B cell (primary cell): Measurements from ENCODE around the gene BABAM2. TPM values are rescaled to one million over a fixed set of nuclear protein-coding genes. Genes with fewer than 3 reads are reported as not detected.

Source experiments
- ATAC-seq: fragments of 200-7000 bp; cut with Tn5 transposase; one replicate; pipeline ENCODE4 v1.10.0; 2021; ENCODE audit warnings: low read depth, mild to moderate bottlenecking, moderate number of reproducible peaks, moderate library complexity
- CTCF ChIA-PET: fragments of 350-600 bp; sonication (Branson Sonifier 250); formaldehyde crosslinking; loops from one replicate; lab custom pipeline; 2021; ENCODE audit warnings: antibody characterized with exemption, inconsistent platforms; lab: Charles Lee
- POLR2A ChIA-PET: fragments of 350-600 bp; sonication (Branson Sonifier 250); formaldehyde crosslinking; loops from one replicate; lab custom pipeline; 2021; ENCODE audit warnings: antibody characterized with exemption; lab: Charles Lee
- DNase-seq: peaks from one replicate; pipeline ENCODE4 v3.0.0; 2013
- H2AFZ ChIP-seq: 2 replicates; pipeline ENCODE4 v1.6.1; 2012; ENCODE audit warnings: mild to moderate bottlenecking, low read depth, low read length; ENCODE audit not compliant: insufficient read depth, poor library complexity, severe bottlenecking
- H3K27ac ChIP-seq, 2 donors: 1 replicate in 1 of 2; 2 replicates in 1 of 2; pipeline ENCODE4 v1.5.1; 2012 to 2013; ENCODE audit warnings: low read length in 2 of 2, mild to moderate bottlenecking in 2 of 2, moderate library complexity in 1 of 2
- H3K27me3 ChIP-seq, 4 experiments: fragments of 200-600 bp in 1 of 4; sonication (generic) in 1 of 4; replicated peaks in 1 of 4; 1 replicate in 2 of 4; 2 replicates in 2 of 4; pipeline versions ENCODE4 v1.6.1 to v1.7.0; 2013 to 2016; ENCODE audit warnings: low read length in 3 of 4, mild to moderate bottlenecking in 2 of 4, mixed read lengths in 1 of 4, moderate library complexity in 1 of 4; ENCODE audit not compliant: insufficient read depth in 4 of 4, control insufficient read depth in 3 of 4; ENCODE audit errors: control extremely low read depth in 1 of 4
- H3K36me3 ChIP-seq, 2 experiments: replicated peaks in 1 of 2; 1 replicate in 1 of 2; 2 replicates in 1 of 2; pipeline versions ENCODE4 v1.6.1 to v1.7.1; 2013; ENCODE audit warnings: low read length in 1 of 2; ENCODE audit not compliant: insufficient read depth in 2 of 2, control insufficient read depth in 1 of 2; ENCODE audit errors: control extremely low read depth in 1 of 2, extremely low read depth in 1 of 2
- H3K4me1 ChIP-seq, 2 donors: fragments of 200-600 bp in 1 of 2; sonication (generic) in 1 of 2; 1 replicate in 1 of 2; 2 replicates in 1 of 2; pipeline versions ENCODE4 v1.5.1 to v1.6.1; 2013 to 2017; ENCODE audit warnings: low read length in 2 of 2; ENCODE audit not compliant: control insufficient read depth in 2 of 2, insufficient read depth in 2 of 2
- H3K4me2 ChIP-seq: replicated peaks from 2 replicates; pipeline ENCODE3; 2012; ENCODE audit warnings: mild to moderate bottlenecking, low read depth, low read length; ENCODE audit not compliant: poor library complexity, severe bottlenecking
- H3K4me3 ChIP-seq, 5 experiments: fragments of 200-600 bp in 1 of 5; sonication (generic) in 1 of 5; 1 replicate in 3 of 5; 2 replicates in 2 of 5; pipeline versions ENCODE4 v1.5.1 to v1.7.0; 2011 to 2016; ENCODE audit warnings: low read length in 4 of 5, mild to moderate bottlenecking in 4 of 5, low read depth in 2 of 5, control low read depth in 1 of 5, moderate library complexity in 1 of 5; ENCODE audit not compliant: insufficient read depth in 1 of 5; ENCODE audit errors: control extremely low read depth in 1 of 5, extremely low read depth in 1 of 5
- H3K79me2 ChIP-seq: fragments of 200-600 bp; sonication (generic); one replicate; pipeline ENCODE4 v1.6.0; 2016; ENCODE audit warnings: low read length; ENCODE audit not compliant: control insufficient read depth, insufficient read depth
- H3K9ac ChIP-seq: fragments of 200-600 bp; sonication (generic); 2 replicates; pipeline ENCODE4 v1.6.1; 2017; ENCODE audit warnings: mild to moderate bottlenecking, low read length, moderate library complexity
- H3K9me3 ChIP-seq, 3 donors: one replicate each; pipeline versions ENCODE4 v1.6.1 to v1.7.1; 2013; ENCODE audit warnings: low read length in 2 of 3; ENCODE audit not compliant: control insufficient read depth in 2 of 3, insufficient read depth in 1 of 3; ENCODE audit errors: control extremely low read depth in 1 of 3
- H4K20me1 ChIP-seq: 2 replicates; pipeline ENCODE4 v1.6.0; 2012; ENCODE audit warnings: mild to moderate bottlenecking, low read length; ENCODE audit not compliant: insufficient read depth, control insufficient read depth, poor library complexity, severe bottlenecking
- H3K27ac Mint-ChIP-seq: one replicate; pipeline ENCODE4 v1.8.0; 2021; ENCODE audit warnings: mixed read lengths
- H3K27me3 Mint-ChIP-seq: one replicate; pipeline ENCODE4 v1.8.0; 2021; ENCODE audit warnings: mixed read lengths
- H3K4me1 Mint-ChIP-seq: one replicate; pipeline ENCODE4 v1.8.0; 2021; ENCODE audit warnings: mixed read lengths
- H3K4me3 Mint-ChIP-seq: one replicate; pipeline ENCODE4 v1.8.0; 2021; ENCODE audit warnings: mixed read lengths
- H3K9me3 Mint-ChIP-seq: one replicate; pipeline ENCODE4 v1.8.0; 2022; ENCODE audit warnings: mixed read lengths; ENCODE audit not compliant: insufficient read depth
- CTCF ChIP-seq: fragments of 200-600 bp; IDR thresholded peaks from one replicate; pipeline ENCODE4 v1.8.0; 2022; ENCODE audit warnings: antibody characterized with exemption, mild to moderate bottlenecking
- EZH2 ChIP-seq: IDR thresholded peaks from 2 replicates; pipeline ENCODE4 v1.6.1; 2012; ENCODE audit warnings: borderline replicate concordance, low read depth, mild to moderate bottlenecking, moderate library complexity, low read length; ENCODE audit not compliant: insufficient read depth, poor library complexity, severe bottlenecking
- WGBS: methylation state at CpG from one replicate; pipeline ENCODE4 v1.1.5; 2013; ENCODE audit warnings: missing lambda C conversion rate; ENCODE audit not compliant: insufficient coverage; 5-methylcytosine and 5-hydroxymethylcytosine counted together
- intact Hi-C: fragments of 100-400 bp; cut with micrococcal nuclease; formaldehyde crosslinking; loops from one replicate; pipeline ENCODE4 v1.10.0; 2022
- polyA plus RNA-seq: library from polyadenylated mRNA; depleted of rRNA; stranded (reverse); fragments of >200 nt; gene quantifications from 2 replicates; pipeline ENCODE4 v1.2.3, GENCODE V29; 2012
- total RNA-seq, 2 donors: library from RNA; stranded (reverse); fragments of 120-200 nt in 1 of 2; gene quantifications; 1 replicate in 1 of 2; 2 replicates in 1 of 2; pipeline versions ENCODE4 v1.2.3 to v1.2.4, GENCODE V29; 2013 to 2022

The BABAM2 gene
- total and polyA plus RNA-seq, 2 donors (not counting 1 experiment from before 2014, with no cell fraction given), result 22.3 to 69.6 TPM

DNA sequence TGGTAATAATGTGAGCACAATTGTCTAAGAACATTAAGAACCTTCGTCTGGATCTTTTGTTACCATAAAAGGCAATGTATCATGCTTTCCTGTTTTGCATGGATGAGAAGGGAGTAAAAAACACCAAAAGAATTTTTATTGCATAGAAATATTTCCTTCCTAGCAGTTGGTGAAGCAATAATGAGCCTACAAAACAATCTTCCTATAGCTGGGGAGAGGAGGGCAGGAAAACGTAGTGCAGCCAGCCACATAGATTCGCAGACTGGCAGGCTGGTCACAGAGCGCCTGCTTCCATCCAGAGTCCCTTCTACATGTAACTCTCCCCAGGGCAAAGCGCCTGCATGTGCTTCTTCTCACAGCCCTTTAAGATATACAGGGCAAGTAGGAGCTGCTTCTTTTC is 190.4 kb downstream of the BABAM2 start:
- H3K4me3 Mint-ChIP-seq, result no peak overlapping the region
- Histone ChIP-seq H4K20me1 (no peaks in the 10 kb centered on the region), H2AFZ (no peak overlapping the region), H3K79me2 (no peaks in the 10 kb centered on the region), H3K27me3 (no peaks in the 10 kb centered on the region), H3K4me2 (no peak overlapping the region), H3K36me3 (peaks cover 0 to 2% of the 10 kb centered on the region in 2 experiments), H3K4me1 (no peaks in the 10 kb centered on the region), H3K4me3 (no peak overlapping the region), H3K9ac (no peak overlapping the region), H3K27ac (no peak overlapping the region), H3K9me3 (no peaks in the 10 kb centered on the region)
- H3K9me3 Mint-ChIP-seq, result no peaks in the 10 kb centered on the region
- DNase-seq (no peak), ATAC-seq (no peak)
- H3K4me1 Mint-ChIP-seq, result no peaks in the 10 kb centered on the region
- WGBS, result 80% methylated on average over 2 of the region's 5 CpGs
- TF ChIP-seq CTCF (no peak), EZH2 (no peak)
- POLR2A ChIA-PET, result no interaction called here
- CTCF ChIA-PET, result no interaction called here
- intact Hi-C loops, result no loop called here
- H3K27me3 Mint-ChIP-seq, result no peaks in the 10 kb centered on the region
- H3K27ac Mint-ChIP-seq, result no peak overlapping the region

- CTCF ChIA-PET, result no interaction called here
- no peaks in the 10 kb centered on the region for H3K9me3 ChIP-seq
- H3K4me2 ChIP-seq, result no peak overlapping the region
- no peak overlapping the region for H3K9ac ChIP-seq
- POLR2A ChIA-PET, result no interaction called here
- H3K4me3 ChIP-seq, result no peak overlapping the region
- intact Hi-C loops, result no loop called here
- Mint-ChIP-seq H3K27me3 (no peaks in the 10 kb centered on the region), H3K27ac (no peak overlapping the region), H3K4me1 (no peaks in the 10 kb centered on the region), H3K9me3 (no peaks in the 10 kb centered on the region), H3K4me3 (no peak overlapping the region)
- DNase-seq (no peak), ATAC-seq (no peak)
- H3K27me3 ChIP-seq, result no peaks in the 10 kb centered on the region
- H3K79me2 ChIP-seq, result no peaks in the 10 kb centered on the region
- H2AFZ ChIP-seq, result no peak overlapping the region
- WGBS, result 40% methylated on average over 1 of the region's 2 CpGs
- no peaks in the 10 kb centered on the region for H4K20me1 ChIP-seq
- no peaks in the 10 kb centered on the region for H3K4me1 ChIP-seq
- peaks cover 0 to 2% of the 10 kb centered on the region in 2 experiments for H3K36me3 ChIP-seq
- no peak for TF ChIP-seq EZH2
- TF ChIP-seq CTCF, result no peak
- no peak overlapping the region for H3K27ac ChIP-seq
These were observed 191.6 kb downstream of the BABAM2 start for GRCh38 chr2:28082131-28082530.
